Lung (tissue), 12 donors: Measurements from ENCODE around the gene RAB6A. TPM values are rescaled to one million over a fixed set of nuclear protein-coding genes. Genes with fewer than 3 reads are reported as not detected.

Experiments used
- ATAC-seq: fragments of 200-7000 bp; cut with Tn5 transposase; one replicate; pipeline ENCODE4 v1.9.1; 2020; ENCODE audit warnings: moderate number of reproducible peaks; ENCODE audit not compliant: insufficient read depth, low FRiP score
- DNase-seq, 3 donors: peaks; one replicate each; pipeline ENCODE4 v3.0.0-alpha.2; 2013 to 2017
- H3K27ac ChIP-seq, 2 donors: one replicate each; pipeline ENCODE4 v1.5.1; 2013; ENCODE audit warnings: mild to moderate bottlenecking in 2 of 2, moderate library complexity in 2 of 2, control low read depth in 1 of 2, inconsistent platforms in 1 of 2, low read depth in 1 of 2, low read length in 1 of 2
- H3K27me3 ChIP-seq, 3 donors: one replicate each; pipeline ENCODE4 v1.5.1; 2013; ENCODE audit warnings: low read length in 2 of 3; ENCODE audit not compliant: control insufficient read depth in 3 of 3, insufficient read depth in 3 of 3
- H3K36me3 ChIP-seq, 4 donors: one replicate each; pipeline ENCODE4 v1.5.1; 2013; ENCODE audit warnings: low read length in 4 of 4, mild to moderate bottlenecking in 1 of 4, moderate library complexity in 1 of 4; ENCODE audit not compliant: control insufficient read depth in 4 of 4, insufficient read depth in 4 of 4
- H3K4me1 ChIP-seq, 5 donors: one replicate each; pipeline ENCODE4 v1.5.1; 2013; ENCODE audit warnings: low read length in 5 of 5, mild to moderate bottlenecking in 2 of 5, moderate library complexity in 1 of 5; ENCODE audit not compliant: control insufficient read depth in 5 of 5, insufficient read depth in 5 of 5
- H3K4me3 ChIP-seq: one replicate; pipeline ENCODE4 v1.5.1; 2013; ENCODE audit warnings: mild to moderate bottlenecking, control low read depth, moderate library complexity
- H3K9ac ChIP-seq, 2 donors: one replicate each; pipeline ENCODE4 v1.5.1; 2013; ENCODE audit warnings: low read length in 2 of 2, control low read depth in 1 of 2; ENCODE audit not compliant: insufficient read depth in 1 of 2
- H3K9me3 ChIP-seq, 4 donors: one replicate each; pipeline ENCODE4 v1.5.1; 2013; ENCODE audit warnings: low read length in 3 of 4, mild to moderate bottlenecking in 1 of 4, moderate library complexity in 1 of 4; ENCODE audit not compliant: control insufficient read depth in 4 of 4, insufficient read depth in 3 of 4
- CTCF ChIP-seq: IDR thresholded peaks from 2 replicates; pipeline ENCODE4 v1.5.1; 2012; ENCODE audit warnings: mild to moderate bottlenecking; ENCODE audit errors: control extremely low read depth, extremely low read depth
- WGBS, 2 donors: extraction: QIAGEN DNeasy Blood & Tissue Kit; methylation state at CpG; one replicate each; pipeline ENCODE4 v1.1.7; 2013; 5-methylcytosine and 5-hydroxymethylcytosine counted together
- polyA plus RNA-seq, 2 donors: library from polyadenylated mRNA; stranded (reverse); fragments of 200-250 nt; gene quantifications; one replicate each; pipeline ENCODE4 v1.2.1, GENCODE V29; 2013
- total RNA-seq, 2 donors: library from RNA; depleted of rRNA in 1 of 2; stranded (reverse); fragments of >200 nt in 1 of 2; gene quantifications; one replicate each; pipeline ENCODE4 v1.2.1, GENCODE V29; 2014 to 2021
- donor health status: control.
- donor health status: control.
- donor health status: Bipolar disorder and iron deficiency.
- donor health status: healthy.
- donor health status: DM: yes; HTN: yes; CAD: no.

The RAB6A gene
- total and polyA plus RNA-seq, 4 donors, result 45.8 to 159 (median 81.8) TPM

GRCh38 chr11:73635721-73636120 is 125.2 kb downstream of the RAB6A start:
- no peak for DNase-seq
- TF ChIP-seq CTCF, result no peak
- WGBS, 2 donors, result 85 to 88% methylated on average over 5 of the region's 5 CpGs
- ATAC-seq, result no peak
- Histone ChIP-seq H3K4me3 (no peak overlapping the region), H3K36me3 (no peaks in the 10 kb centered on the region), H3K4me1 (no peaks in the 10 kb centered on the region), H3K9ac (no peak overlapping the region), H3K9me3 (peaks cover 0 to 4% (median 0%) of the 10 kb centered on the region in 4 donors), H3K27ac (no peak overlapping the region), H3K27me3 (no peaks in the 10 kb centered on the region)

DNA sequence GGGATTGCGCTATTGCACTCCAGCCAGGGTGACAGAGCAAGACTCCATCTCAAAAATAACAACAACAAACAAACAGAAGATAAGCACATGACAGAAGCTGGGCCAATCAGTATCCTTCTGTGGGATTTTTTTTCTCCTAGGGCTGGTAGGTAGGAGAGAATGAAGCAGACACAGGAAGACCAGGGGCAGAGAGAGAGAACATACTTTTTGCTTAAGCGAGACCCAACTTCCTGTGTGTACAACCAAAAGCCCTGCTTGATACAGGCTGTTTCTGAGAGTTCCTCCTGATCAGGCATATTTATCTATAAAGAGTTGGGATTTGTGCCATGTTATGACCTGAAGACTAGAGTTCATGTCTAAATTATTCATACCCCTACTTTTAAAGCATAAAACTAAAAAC is 126.9 kb downstream of the RAB6A start:
- H3K36me3 ChIP-seq, result no peaks in the 10 kb centered on the region

GRCh38 chr11:73632996-73633395 is 127.9 kb downstream of the RAB6A start:
- Histone ChIP-seq H3K27me3 (peaks cover 0 to 2% (median 0%) of the 10 kb centered on the region in 3 donors), H3K27ac (no peak overlapping the region), H3K9ac (no peak overlapping the region), H3K36me3 (no peaks in the 10 kb centered on the region), H3K4me3 (no peak overlapping the region), H3K9me3 (peaks cover 0 to 4% (median 0%) of the 10 kb centered on the region in 4 donors), H3K4me1 (no peaks in the 10 kb centered on the region)
- no peak for ATAC-seq
- TF ChIP-seq CTCF, result no peak
- no peak for DNase-seq
- WGBS, 2 donors, result 97 to 99% methylated on average over 4 of the region's 4 CpGs

More for the DNA sequence above, 126.9 kb downstream of the RAB6A start:
- Histone ChIP-seq H3K9me3 (peaks cover 0 to 4% (median 0%) of the 10 kb centered on the region in 4 donors), H3K4me1 (no peaks in the 10 kb centered on the region), H3K9ac (no peak overlapping the region), H3K4me3 (no peak overlapping the region), H3K27me3 (no peaks in the 10 kb centered on the region), H3K27ac (no peak overlapping the region)
- DNase-seq (no peak), ATAC-seq (no peak)
- 40 to 80% methylated on average over 2 of the region's 2 CpGs for WGBS, 2 donors
- TF ChIP-seq CTCF, result no peak

GRCh38 chr11:73629907-73630306 is 131.0 kb downstream of the RAB6A start:
- Histone ChIP-seq H3K27ac (no peak overlapping the region), H3K4me3 (no peak overlapping the region), H3K36me3 (no peaks in the 10 kb centered on the region), H3K27me3 (peaks cover 0 to 2% (median 0%) of the 10 kb centered on the region in 3 donors), H3K9me3 (peaks cover 0 to 4% (median 0%) of the 10 kb centered on the region in 4 donors), H3K9ac (no peak overlapping the region), H3K4me1 (no peaks in the 10 kb centered on the region)
- DNase-seq, result no peak
- no peak for TF ChIP-seq CTCF
- ATAC-seq, result no peak
- 70 to 73% methylated on average over 7 of the region's 7 CpGs for WGBS, 2 donors
